HepG2 (cell line): Measurements from ENCODE around the gene ZNF48. TPM values are rescaled to one million over a fixed set of nuclear protein-coding genes. Genes with fewer than 3 reads are reported as not detected.

Experiments
- BCL3 ChIP-seq: sonication (generic); formaldehyde crosslinking; IDR thresholded peaks from 2 replicates; pipeline ENCODE4 v1.5.1; 2020; ENCODE audit warnings: mild to moderate bottlenecking, missing genetic modification reagents, moderate library complexity
- HOXA7 ChIP-seq: sonication (generic); formaldehyde crosslinking; IDR thresholded peaks from 2 replicates; pipeline ENCODE4 v1.8.1; 2022; ENCODE audit warnings: mild to moderate bottlenecking, missing genetic modification reagents, moderate library complexity
- KAT8 ChIP-seq: IDR thresholded peaks from 2 replicates; pipeline ENCODE4 v1.6.1; 2016; ENCODE audit warnings: missing genetic modification reagents, missing compliant biosample characterization
- PTBP1 ChIP-seq: fragments of 200-400 bp; formaldehyde crosslinking; IDR thresholded peaks from 2 replicates; pipeline ENCODE4 v1.6.1; 2018; ENCODE audit warnings: low read length, low read depth; ENCODE audit not compliant: poor library complexity, severe bottlenecking
- SALL1 ChIP-seq: sonication (generic); formaldehyde crosslinking; IDR thresholded peaks from 2 replicates; pipeline ENCODE4 v1.8.0; 2022; ENCODE audit warnings: mild to moderate bottlenecking, missing genetic modification reagents
- TERF1 ChIP-seq: sonication (generic); formaldehyde crosslinking; IDR thresholded peaks from 2 replicates; pipeline ENCODE4 v1.8.0; 2022; ENCODE audit warnings: mild to moderate bottlenecking, missing genetic modification reagents, moderate library complexity
- ZBED4 ChIP-seq: sonication (generic); formaldehyde crosslinking; IDR thresholded peaks from 2 replicates; pipeline ENCODE4 v1.4.0; 2020; ENCODE audit warnings: missing genetic modification reagents, borderline replicate concordance
- ZNF143 ChIP-seq: sonication (generic); formaldehyde crosslinking; IDR thresholded peaks from 2 replicates; pipeline ENCODE4 v1.4.0; 2020; ENCODE audit warnings: missing genetic modification reagents
- ZNF326 ChIP-seq: sonication (generic); formaldehyde crosslinking; IDR thresholded peaks from 2 replicates; pipeline ENCODE4 v1.4.0; 2020; ENCODE audit warnings: missing genetic modification reagents, borderline replicate concordance
- ZNF556 ChIP-seq: sonication (generic); formaldehyde crosslinking; IDR thresholded peaks from 2 replicates; pipeline ENCODE4 v1.4.0; 2020; ENCODE audit warnings: mild to moderate bottlenecking, missing genetic modification reagents, borderline replicate concordance
- ZNF713 ChIP-seq: sonication (generic); formaldehyde crosslinking; IDR thresholded peaks from 2 replicates; pipeline ENCODE4 v1.4.0; 2020; ENCODE audit warnings: mild to moderate bottlenecking, missing genetic modification reagents
- polyA plus RNA-seq, 8 experiments: library from polyadenylated mRNA; depleted of rRNA in 3 of 8; stranded (reverse) in 7 of 8; unstranded in 1 of 8; fragments of >200 nt; fragmentation: Illumina TruSeq in 4 of 8; extraction: Trizol in 4 of 8; gene quantifications; 2 replicates each; pipeline versions ENCODE4 v1.2.1 to v1.2.3, GENCODE V29; 2011 to 2016; ENCODE audit warnings: low read depth in 4 of 8, missing spikeins in 1 of 8, mixed read lengths in 1 of 8; ENCODE audit not compliant: insufficient read depth in 1 of 8
- total RNA-seq, 5 experiments: library from RNA; depleted of rRNA; stranded (reverse); fragments of >200 nt; fragmentation: Illumina TruSeq; extraction: Trizol; gene quantifications; 2 replicates each; pipeline ENCODE4 v1.2.3, GENCODE V29; 2016; ENCODE audit warnings: low read depth in 1 of 5
- TF ChIP-seq, protein P1 (sequence below): sonication (generic); formaldehyde crosslinking; IDR thresholded peaks from 2 replicates; pipeline ENCODE4 v1.4.0; 2020; ENCODE audit warnings: missing genetic modification reagents, mild to moderate bottlenecking, borderline replicate concordance

The ZNF48 gene
- total and polyA plus RNA-seq, 2 of the 13 experiments (the other 11 are each of a cell fraction or from before 2014, with no cell fraction given): 9.9 to 12.3 TPM

DNA sequence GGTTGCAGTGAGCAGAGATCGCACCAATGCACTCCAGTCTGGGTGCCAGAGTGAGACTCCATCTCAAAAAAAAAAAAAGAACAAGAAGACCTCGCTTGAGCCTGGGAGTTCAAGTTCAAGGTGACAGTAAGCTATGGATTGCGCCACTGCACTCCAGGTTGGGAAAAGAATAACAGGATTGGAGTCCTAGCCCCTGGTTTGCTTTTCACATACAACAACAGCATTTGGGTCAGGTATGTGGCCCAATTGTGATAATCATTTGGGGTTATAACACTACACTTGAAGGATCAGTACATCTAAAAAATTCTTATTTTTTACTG is 53.9 kb downstream of the ZNF48 start (continued):
- TF ChIP-seq ZBED4 (CRISPR knock-in tag) (0 out of 2 replicates have a peak, but pooled peaks have one; percentile 38), ZNF713 (CRISPR knock-in tag) (no peak), ZNF556 (CRISPR knock-in tag) (no peak), SALL1 (CRISPR knock-in tag) (peak; percentile 60; the same call in 1 of the 2 replicates), TERF1 (no peak), ZNF326 (no peak), ZNF143 (CRISPR knock-in tag) (no peak), BCL3 (CRISPR knock-in tag) (no peak), PTBP1 (no peak), HOXA7 (CRISPR knock-in tag) (no peak), KAT8 (peak; percentile 47; the same call in 1 of the 2 replicates)
- TF ChIP-seq, protein P1, sequence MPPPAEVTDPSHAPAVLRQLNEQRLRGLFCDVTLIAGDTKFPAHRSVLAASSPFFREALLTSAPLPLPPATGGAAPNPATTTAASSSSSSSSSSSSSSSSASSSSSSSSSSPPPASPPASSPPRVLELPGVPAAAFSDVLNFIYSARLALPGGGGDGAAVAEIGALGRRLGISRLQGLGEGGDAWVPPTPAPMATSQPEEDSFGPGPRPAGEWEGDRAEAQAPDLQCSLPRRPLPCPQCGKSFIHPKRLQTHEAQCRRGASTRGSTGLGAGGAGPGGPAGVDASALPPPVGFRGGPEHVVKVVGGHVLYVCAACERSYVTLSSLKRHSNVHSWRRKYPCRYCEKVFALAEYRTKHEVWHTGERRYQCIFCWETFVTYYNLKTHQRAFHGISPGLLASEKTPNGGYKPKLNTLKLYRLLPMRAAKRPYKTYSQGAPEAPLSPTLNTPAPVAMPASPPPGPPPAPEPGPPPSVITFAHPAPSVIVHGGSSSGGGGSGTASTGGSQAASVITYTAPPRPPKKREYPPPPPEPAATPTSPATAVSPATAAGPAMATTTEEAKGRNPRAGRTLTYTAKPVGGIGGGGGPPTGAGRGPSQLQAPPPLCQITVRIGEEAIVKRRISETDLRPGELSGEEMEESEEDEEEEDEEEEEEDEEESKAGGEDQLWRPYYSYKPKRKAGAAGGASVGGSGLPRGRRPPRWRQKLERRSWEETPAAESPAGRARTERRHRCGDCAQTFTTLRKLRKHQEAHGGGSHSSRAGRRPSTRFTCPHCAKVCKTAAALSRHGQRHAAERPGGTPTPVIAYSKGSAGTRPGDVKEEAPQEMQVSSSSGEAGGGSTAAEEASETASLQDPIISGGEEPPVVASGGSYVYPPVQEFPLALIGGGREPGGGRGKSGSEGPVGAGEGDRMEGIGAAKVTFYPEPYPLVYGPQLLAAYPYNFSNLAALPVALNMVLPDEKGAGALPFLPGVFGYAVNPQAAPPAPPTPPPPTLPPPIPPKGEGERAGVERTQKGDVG (CRISPR knock-in tag): no peak
